Loucy (cell line): ENCODE data around the gene PDPN.

ENCODE experiments used
- H2AFZ ChIP-seq: fragments of 200-600 bp; sonication (generic); 2 replicates; pipeline ENCODE4 v1.6.0; 2016; ENCODE audit warnings: antibody characterized with exemption, mild to moderate bottlenecking, low read length, moderate library complexity
- H3F3A ChIP-seq: fragments of 200-600 bp; 2 replicates; pipeline ENCODE4 v1.6.0; 2016; ENCODE audit warnings: antibody characterized with exemption, low read depth, mild to moderate bottlenecking
- H3K27me3 ChIP-seq: fragments of 200-600 bp; sonication (generic); 2 replicates; pipeline ENCODE4 v1.6.1; 2014; ENCODE audit warnings: low read length, mild to moderate bottlenecking; ENCODE audit not compliant: insufficient read depth, poor library complexity, severe bottlenecking
- H3K36me3 ChIP-seq: fragments of 200-600 bp; sonication (generic); 2 replicates; pipeline ENCODE4 v1.6.1; 2016; ENCODE audit warnings: low read length; ENCODE audit not compliant: insufficient read depth
- H3K4me1 ChIP-seq: fragments of 200-600 bp; sonication (generic); 2 replicates; pipeline ENCODE4 v1.5.1; 2014; ENCODE audit warnings: low read length, mild to moderate bottlenecking; ENCODE audit not compliant: insufficient read depth, poor library complexity, severe bottlenecking
- H3K4me2 ChIP-seq: fragments of 200-600 bp; sonication (generic); 2 replicates; pipeline ENCODE4 v1.6.0; 2014; ENCODE audit warnings: antibody characterized with exemption, low read length, low read depth, mild to moderate bottlenecking; ENCODE audit not compliant: poor library complexity, severe bottlenecking
- H3K4me3 ChIP-seq: fragments of 200-600 bp; sonication (generic); 2 replicates; pipeline ENCODE4 v1.5.1; 2014; ENCODE audit warnings: low read length, mild to moderate bottlenecking, mixed read lengths; ENCODE audit not compliant: poor library complexity, severe bottlenecking
- H3K79me2 ChIP-seq: fragments of 200-600 bp; sonication (generic); 2 replicates; pipeline ENCODE4 v1.6.1; 2014; ENCODE audit warnings: low read length; ENCODE audit not compliant: insufficient read depth
- H3K9ac ChIP-seq: fragments of 200-600 bp; sonication (generic); 2 replicates; pipeline ENCODE4 v1.6.0; 2014; ENCODE audit warnings: mild to moderate bottlenecking, low read depth, low read length, moderate library complexity; ENCODE audit not compliant: poor library complexity, severe bottlenecking
- H3K9me2 ChIP-seq: fragments of 200-600 bp; sonication (generic); replicated peaks from 2 replicates; pipeline ENCODE4 v1.6.1; 2016; ENCODE audit warnings: low read depth, low read length, mixed read lengths
- H3K9me3 ChIP-seq: fragments of 200-600 bp; sonication (generic); 2 replicates; pipeline ENCODE4 v1.6.1; 2014; ENCODE audit warnings: mild to moderate bottlenecking, antibody characterized with exemption, low read length, low read depth; ENCODE audit not compliant: insufficient read depth
- H4K20me1 ChIP-seq: fragments of 200-600 bp; sonication (generic); 2 replicates; pipeline ENCODE4 v1.6.0; 2014; ENCODE audit warnings: antibody characterized with exemption, low read length, mild to moderate bottlenecking; ENCODE audit not compliant: insufficient read depth, poor library complexity, severe bottlenecking
- EZH2phosphoT487 ChIP-seq: fragments of 200-600 bp; IDR thresholded peaks from 2 replicates; pipeline ENCODE4 v1.6.1; 2018; ENCODE audit warnings: antibody characterized with exemption, mild to moderate bottlenecking, moderate library complexity, borderline replicate concordance
- TF ChIP-seq, protein P1 (sequence below): fragments of 200-600 bp; sonication (generic); conservative IDR thresholded peaks from 2 replicates; pipeline ENCODE4 v1.5.1; 2014; ENCODE audit warnings: mild to moderate bottlenecking, antibody characterized with exemption, low read length

PDPN gene

DNA sequence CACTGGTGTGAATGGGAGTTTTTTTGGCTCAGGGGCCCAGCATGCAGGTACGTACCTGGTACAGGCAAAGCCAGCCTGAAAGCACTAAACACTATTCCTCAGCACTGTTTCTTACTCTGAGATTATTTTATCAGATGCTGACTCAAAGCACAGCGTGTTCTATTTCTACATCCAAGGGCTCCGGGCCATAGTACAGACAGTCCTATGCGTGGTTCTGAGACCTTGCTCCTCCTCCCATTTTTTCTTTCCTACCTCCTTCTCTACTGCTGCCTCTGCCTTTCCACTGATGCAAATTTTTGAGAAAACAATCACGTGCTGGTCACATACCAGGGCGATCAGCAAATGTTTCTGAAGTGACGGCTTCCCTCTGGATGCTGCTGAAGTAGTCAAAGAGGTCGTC, 36.3 kb downstream of the PDPN start:
- Histone ChIP-seq H3K27me3 (no peaks in the 10 kb centered on the region), H3K4me1 (no peaks in the 10 kb centered on the region), H3K9me2 (no peaks in the 10 kb centered on the region), H3K4me3 (no peak overlapping the region), H3K9me3 (no peaks in the 10 kb centered on the region), H2AFZ (no peak overlapping the region), H3F3A (no peaks in the 10 kb centered on the region), H3K4me2 (no peak overlapping the region), H3K36me3 (no peaks in the 10 kb centered on the region), H3K79me2 (no peaks in the 10 kb centered on the region), H4K20me1 (no peaks in the 10 kb centered on the region), H3K9ac (no peak overlapping the region)
- TF ChIP-seq, protein P1, sequence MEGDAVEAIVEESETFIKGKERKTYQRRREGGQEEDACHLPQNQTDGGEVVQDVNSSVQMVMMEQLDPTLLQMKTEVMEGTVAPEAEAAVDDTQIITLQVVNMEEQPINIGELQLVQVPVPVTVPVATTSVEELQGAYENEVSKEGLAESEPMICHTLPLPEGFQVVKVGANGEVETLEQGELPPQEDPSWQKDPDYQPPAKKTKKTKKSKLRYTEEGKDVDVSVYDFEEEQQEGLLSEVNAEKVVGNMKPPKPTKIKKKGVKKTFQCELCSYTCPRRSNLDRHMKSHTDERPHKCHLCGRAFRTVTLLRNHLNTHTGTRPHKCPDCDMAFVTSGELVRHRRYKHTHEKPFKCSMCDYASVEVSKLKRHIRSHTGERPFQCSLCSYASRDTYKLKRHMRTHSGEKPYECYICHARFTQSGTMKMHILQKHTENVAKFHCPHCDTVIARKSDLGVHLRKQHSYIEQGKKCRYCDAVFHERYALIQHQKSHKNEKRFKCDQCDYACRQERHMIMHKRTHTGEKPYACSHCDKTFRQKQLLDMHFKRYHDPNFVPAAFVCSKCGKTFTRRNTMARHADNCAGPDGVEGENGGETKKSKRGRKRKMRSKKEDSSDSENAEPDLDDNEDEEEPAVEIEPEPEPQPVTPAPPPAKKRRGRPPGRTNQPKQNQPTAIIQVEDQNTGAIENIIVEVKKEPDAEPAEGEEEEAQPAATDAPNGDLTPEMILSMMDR = no peak
- no peak for TF ChIP-seq EZH2phosphoT487

DNA sequence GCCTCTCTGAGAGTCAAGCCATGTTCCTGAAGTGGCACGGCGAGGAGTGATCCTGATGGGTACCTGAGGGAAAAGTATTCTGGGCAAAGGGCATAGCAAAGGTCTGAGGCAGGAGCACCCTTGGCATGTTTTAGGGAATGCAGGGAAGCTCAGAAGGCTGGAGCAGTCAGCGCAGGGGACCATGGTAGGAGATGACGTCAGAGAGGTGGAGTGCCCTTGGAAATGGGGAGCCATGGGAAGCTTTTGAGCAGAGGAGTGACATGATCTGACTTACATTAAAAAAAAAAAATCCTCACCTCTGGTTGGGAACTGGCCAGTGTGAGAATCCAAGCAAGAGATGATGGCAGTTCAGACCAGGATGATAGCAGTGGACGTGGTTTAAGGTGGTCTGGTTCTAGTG, 37.2 kb downstream of the PDPN start:
- no peaks in the 10 kb centered on the region for H3K27me3 ChIP-seq
- no peaks in the 10 kb centered on the region for H3K9me3 ChIP-seq
- no peaks in the 10 kb centered on the region for H3K79me2 ChIP-seq
- no peak overlapping the region for H3K9ac ChIP-seq
- H3K4me2 ChIP-seq = no peak overlapping the region
- H3K36me3 ChIP-seq = no peaks in the 10 kb centered on the region
- no peak for TF ChIP-seq EZH2phosphoT487
- TF ChIP-seq, protein P1 = no peak
- H3K9me2 ChIP-seq = no peaks in the 10 kb centered on the region
- H4K20me1 ChIP-seq = no peaks in the 10 kb centered on the region
- no peaks in the 10 kb centered on the region for H3F3A ChIP-seq
- no peak overlapping the region for H3K4me3 ChIP-seq
- no peaks in the 10 kb centered on the region for H3K4me1 ChIP-seq
- no peak overlapping the region for H2AFZ ChIP-seq

- Histone ChIP-seq H3K4me3 (no peak overlapping the region), H3K27me3 (no peaks in the 10 kb centered on the region), H3K36me3 (no peaks in the 10 kb centered on the region), H3F3A (no peaks in the 10 kb centered on the region), H2AFZ (no peak overlapping the region), H3K79me2 (no peaks in the 10 kb centered on the region), H4K20me1 (no peaks in the 10 kb centered on the region), H3K9me2 (no peaks in the 10 kb centered on the region), H3K4me1 (no peaks in the 10 kb centered on the region), H3K9me3 (no peaks in the 10 kb centered on the region), H3K9ac (no peak overlapping the region), H3K4me2 (no peak overlapping the region)
- no peak for TF ChIP-seq EZH2phosphoT487
- TF ChIP-seq, protein P1 = no peak
These were observed 38.8 kb downstream of the PDPN start for GRCh38 chr1:13622446-13622845.
